C4-2B (cell line): ENCODE results near the gene ERI3.

Experiments used
- CTCF ChIP-seq: fragments of 450-650 bp; conservative IDR thresholded peaks from 2 replicates; pipeline ENCODE4 v1.5.1; 2017; ENCODE audit warnings: mild to moderate bottlenecking
- ZFX ChIP-seq: fragments of 450-650 bp; IDR thresholded peaks from 2 replicates; pipeline ENCODE4 v1.6.1; 2017

GRCh38 chr1:44218503-44219300, 136.4 kb downstream of the ERI3 start:
- no peak for TF ChIP-seq CTCF
- TF ChIP-seq ZFX: no peak
